Coronary artery (tissue), 2 donors: ENCODE measurements around the gene PADI6.

Experiments used
- DNase-seq: peaks from one replicate; pipeline ENCODE4 v3.0.0-alpha.2; 2017; ENCODE audit warnings: low spot score
- H3K27ac ChIP-seq, 2 donors: fragments of 200-600 bp; sonication (generic); one replicate each; pipeline ENCODE4 v1.5.1; 2016 to 2019
- H3K4me3 ChIP-seq: fragments of 200-600 bp; sonication (generic); 2 replicates; pipeline ENCODE4 v1.5.1; 2016; ENCODE audit warnings: mild to moderate bottlenecking, moderate library complexity
- CTCF ChIP-seq: fragments of 200-600 bp; sonication (generic); IDR thresholded peaks from one replicate; pipeline ENCODE4 v1.5.1; 2019; ENCODE audit warnings: antibody characterized with exemption

PADI6 gene

GRCh38 chr1:17414022-17414421 lies 42.0 kb downstream of the PADI6 start:
- no peak for TF ChIP-seq CTCF
- DNase-seq = no peak
- Histone ChIP-seq H3K27ac (no peak overlapping the region), H3K4me3 (no peak overlapping the region)

- no peak for TF ChIP-seq CTCF
- DNase-seq = no peak
- Histone ChIP-seq H3K27ac (no peak overlapping the region), H3K4me3 (no peak overlapping the region)
Observed at GRCh38 chr1:17416389-17416788, 44.4 kb downstream of the PADI6 start.

GRCh38 chr1:17419626-17420328 lies 47.8 kb downstream of the PADI6 start:
- DNase-seq = no peak
- peak; percentile 93 for TF ChIP-seq CTCF
- H3K4me3 ChIP-seq = peak overlapping the region; percentile 48
- peak overlapping the region in 1 of 2 donors; percentile 71 for H3K27ac ChIP-seq

- DNase-seq = no peak
- no peak overlapping the region for H3K4me3 ChIP-seq
- no peak overlapping the region for H3K27ac ChIP-seq
- TF ChIP-seq CTCF = no peak
Observed at GRCh38 chr1:17420391-17420918, 48.5 kb downstream of the PADI6 start.

GRCh38 chr1:17422461-17422860 lies 50.5 kb downstream of the PADI6 start:
- DNase-seq = no peak
- TF ChIP-seq CTCF = no peak
- no peak overlapping the region for H3K4me3 ChIP-seq
- H3K27ac ChIP-seq = no peak overlapping the region

- DNase-seq = no peak
- H3K4me3 ChIP-seq = no peak overlapping the region
- TF ChIP-seq CTCF = no peak
- H3K27ac ChIP-seq = peak overlapping the region in 1 of 2 donors; percentile 49
Observed at GRCh38 chr1:17423781-17424245, 51.8 kb downstream of the PADI6 start.
